ENCODE measurements around the gene TLDC2.
A peak's percentile ranks its signal among the peaks of the same experiment; 100 is the strongest.
"Not testable (repeated sequence)": the region's sequence is repeated elsewhere in the genome, so short reads cannot be mapped to it uniquely, and the experiment has no call there.

TLDC2 gene
- 0 to 0.20 reads per million in 2 donors for total RNA-seq

GRCh38 chr20:36875702-36876472, at the start of gene TLDC2:
Gene TLDC2 (plus strand): TSS chr20:36876138. CDS start chr20:36876175, 37 bp downstream.
- no peak for DNase-seq

GRCh38 chr20:36826554-36827244, 49.2 kb upstream of the TLDC2 start:
- DNase-seq = no peak

- DNase-seq = peak in 1 of 5 experiments; percentile 87
Measured at GRCh38 chr20:36827541-36828279, 48.2 kb upstream of the TLDC2 start.

GRCh38 chr20:36830791-36831691, 44.9 kb upstream of the TLDC2 start:
- DNase-seq = no peak

- no peak for DNase-seq
Measured at GRCh38 chr20:36832791-36833190, 43.1 kb upstream of the TLDC2 start.

DNA sequence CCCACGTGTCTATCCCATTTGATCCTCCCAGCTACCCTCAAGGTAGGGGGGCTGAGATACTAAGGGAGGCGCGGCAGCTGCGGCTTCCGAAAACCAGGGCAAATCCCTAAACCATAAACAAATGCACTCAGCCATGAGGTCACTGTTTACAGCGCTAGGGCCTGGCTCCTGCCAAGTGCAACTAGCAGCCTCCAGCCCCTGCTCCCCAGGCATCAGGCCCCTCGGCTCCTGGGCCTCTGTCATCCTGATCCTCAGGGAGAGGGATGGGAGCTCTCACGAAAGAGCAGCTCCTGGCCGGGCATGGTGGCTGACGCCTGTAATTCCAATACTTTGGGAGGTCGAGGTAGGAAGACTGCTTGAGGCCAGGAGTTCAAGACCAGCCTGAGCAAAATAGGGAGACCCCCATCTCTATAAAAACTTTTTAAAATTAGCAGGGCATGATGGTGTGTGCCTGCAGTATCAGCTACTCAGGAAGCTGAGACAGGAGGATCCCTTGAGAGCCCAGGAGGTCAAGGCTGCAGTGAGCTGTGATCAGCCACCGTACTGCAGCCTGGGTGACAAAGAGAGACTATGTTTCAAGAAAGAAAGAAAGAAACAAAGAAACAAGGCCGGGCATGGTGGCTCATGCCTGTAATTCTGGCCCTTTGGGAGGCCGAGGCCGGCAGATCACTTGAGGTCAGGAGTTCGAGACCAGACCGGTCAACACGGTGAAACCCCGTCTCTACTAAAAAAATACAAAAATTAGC, 42.5 kb upstream of the TLDC2 start:
- DNase-seq = no peak

DNA sequence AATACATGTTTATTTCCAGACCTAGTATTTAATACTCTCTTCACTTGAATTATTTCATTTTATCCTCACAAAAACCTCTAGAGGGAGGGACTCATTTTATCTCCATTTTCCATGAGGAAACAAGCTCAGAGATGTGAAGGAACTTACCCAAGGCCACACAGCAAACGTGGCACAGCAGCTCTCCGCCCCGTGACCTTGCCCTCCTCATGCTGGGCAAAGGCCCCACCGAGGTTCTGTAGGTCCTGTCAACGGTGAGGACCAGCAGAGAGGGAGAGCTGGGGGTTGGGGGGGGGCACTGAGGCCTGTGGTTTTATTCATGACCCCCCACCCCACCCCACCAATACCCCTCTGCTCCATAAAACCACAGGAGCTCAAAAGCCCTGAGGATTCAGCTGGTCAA, 40.9 kb upstream of the TLDC2 start:
- no peak for DNase-seq

DNA sequence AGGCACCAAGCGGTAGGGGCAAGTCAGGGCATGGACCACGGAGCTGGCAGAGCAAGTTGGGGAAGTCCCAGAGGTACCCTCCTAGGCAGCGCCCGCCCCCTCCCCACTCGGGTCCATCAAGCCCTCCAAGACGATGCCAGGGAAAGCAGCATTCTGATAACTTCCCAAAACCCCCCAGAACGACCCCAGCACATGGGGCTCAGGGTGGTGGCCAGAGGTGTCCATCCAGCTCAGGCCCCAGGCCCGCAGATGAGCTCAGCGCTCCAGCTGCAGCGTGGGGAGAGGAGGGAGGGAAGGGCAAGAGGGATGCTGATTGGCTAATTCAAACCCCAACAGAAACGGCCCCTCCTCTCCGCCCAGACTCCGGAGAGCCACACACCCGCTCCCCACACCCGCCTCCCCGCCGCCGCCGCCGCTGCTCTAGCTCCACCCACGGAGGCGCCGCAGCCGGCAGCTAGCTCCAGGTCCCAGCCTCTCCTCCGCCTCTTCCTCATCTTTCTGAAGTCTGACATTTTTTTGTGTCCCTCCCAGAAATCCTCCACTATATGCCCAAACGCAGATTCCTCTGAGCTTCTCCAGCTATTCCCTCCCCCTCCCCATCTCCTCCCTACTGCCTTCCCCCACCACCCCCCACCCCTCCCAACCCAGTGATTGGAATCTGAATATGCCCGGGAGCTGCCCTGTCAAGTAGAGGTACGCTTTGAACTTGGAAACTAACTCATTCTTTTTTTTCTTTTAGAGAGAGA, 40.3 kb upstream of the TLDC2 start:
- peak; percentile 43 to 96 (median 61) for DNase-seq

- peak in 3 of 5 experiments; percentile 15 to 70 (median 16) for DNase-seq
Measured at GRCh38 chr20:36836591-36837269, 39.2 kb upstream of the TLDC2 start.

DNA sequence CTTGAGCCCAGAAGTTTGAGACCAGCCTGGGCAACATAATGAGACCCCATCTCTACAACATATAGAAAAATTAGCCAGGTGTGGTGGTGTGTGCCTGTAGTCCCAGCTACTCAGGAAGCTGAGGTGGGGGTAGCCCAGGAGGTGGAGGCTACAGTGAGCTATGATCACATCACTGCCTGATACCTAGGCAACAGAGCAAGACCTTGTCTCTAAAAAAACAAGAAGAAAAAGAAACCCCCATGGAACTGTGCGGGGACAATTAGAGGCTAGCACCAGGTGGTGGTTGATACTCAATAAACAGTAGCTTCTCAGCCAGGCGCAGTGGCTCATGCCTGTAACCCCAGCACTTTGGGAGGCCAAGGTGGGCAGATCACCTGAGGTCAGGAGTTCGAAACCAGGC, 37.6 kb upstream of the TLDC2 start:
- not testable (repeated sequence) for DNase-seq

DNA sequence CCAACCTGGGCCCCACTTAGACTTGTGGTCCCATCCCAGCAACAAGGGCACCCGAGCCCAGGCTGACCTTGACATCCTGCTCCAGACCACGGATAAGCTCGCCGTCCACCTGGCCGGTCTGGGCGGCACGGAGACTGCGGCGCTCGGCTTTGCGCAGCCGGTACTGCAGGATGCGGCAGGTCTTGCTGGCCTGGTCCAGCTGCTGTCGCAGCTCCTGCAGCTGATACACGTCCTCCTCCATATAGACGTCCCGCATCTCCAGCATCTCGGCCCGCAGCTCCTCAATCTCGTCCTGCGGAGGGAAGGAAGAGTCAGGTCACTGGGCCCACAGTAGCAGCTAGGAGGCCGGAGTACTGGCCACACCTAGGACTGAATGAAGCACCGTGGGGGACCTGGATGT, 36.8 kb upstream of the TLDC2 start:
- no peak for DNase-seq

- not testable (repeated sequence) for DNase-seq
Measured at GRCh38 chr20:36841030-36841429, 34.9 kb upstream of the TLDC2 start.

DNA sequence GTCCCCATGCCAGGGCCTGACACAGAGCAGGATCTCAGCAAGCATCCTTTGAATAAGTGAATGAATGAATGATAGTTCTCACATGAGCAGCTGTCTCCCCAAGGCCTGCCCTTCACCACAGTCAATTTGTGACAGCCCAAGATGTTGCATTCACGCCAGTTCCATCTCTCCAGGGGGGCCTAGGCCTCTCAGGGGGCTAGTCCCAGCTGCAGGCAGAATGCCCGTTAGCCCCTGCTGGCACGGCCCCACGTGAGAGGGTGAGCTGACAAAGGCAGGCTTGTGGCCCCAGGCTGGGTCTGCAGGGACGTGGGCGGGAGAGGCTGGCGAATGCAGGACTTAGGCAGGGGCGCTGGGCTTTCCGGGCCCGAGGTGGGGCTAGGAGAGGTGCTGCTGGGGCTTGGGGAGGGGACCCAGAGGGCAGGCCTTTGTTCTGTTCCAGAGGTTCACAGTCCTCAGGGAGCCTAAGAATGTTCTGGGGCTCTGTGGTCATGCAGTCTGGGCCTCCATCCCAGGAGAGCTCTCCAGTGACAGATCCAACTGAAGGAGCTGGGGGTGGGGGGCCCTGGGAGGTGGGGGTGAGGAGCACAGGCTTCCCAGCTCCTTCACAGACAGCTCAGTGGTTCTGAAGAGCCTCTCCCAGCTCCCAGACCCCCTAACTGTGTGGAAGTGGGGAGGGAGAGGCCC, 30.5 kb upstream of the TLDC2 start:
- no peak for DNase-seq

DNA sequence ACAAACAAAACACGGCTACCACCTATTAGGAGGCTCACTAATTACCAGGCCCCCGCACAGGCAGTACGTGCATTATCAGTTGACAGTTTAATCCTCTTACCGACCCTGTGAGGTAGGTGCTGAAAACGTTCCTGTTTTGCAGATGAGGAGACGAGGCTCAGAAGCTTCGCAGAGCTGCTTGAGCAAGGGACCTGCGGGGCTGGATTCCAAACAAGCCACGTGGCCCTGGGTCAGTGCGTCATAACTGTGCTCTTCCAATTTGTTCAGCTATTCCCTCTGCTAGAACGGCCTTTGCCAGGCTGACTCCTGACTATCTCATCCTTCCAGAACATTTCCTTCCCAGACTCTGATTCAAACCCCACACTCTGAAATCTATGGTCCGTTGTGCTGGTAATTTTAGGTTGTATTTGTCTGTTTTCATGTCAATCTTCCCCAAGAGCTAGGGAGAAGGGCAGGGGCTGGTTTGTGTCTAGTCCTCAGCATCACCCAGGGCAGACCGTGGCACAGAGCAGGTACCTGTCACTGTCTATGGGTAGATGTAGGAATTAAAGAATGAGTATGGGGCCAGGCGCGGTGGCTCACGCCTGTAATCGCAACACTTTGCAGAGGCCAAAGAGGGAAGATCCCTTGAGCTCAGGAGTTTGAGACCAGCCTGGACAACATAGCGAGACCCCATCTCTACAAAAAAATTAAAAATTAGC, 28.8 kb upstream of the TLDC2 start:
- no peak for DNase-seq

GRCh38 chr20:36847710-36848040, 28.3 kb upstream of the TLDC2 start:
- no peak for DNase-seq

DNA sequence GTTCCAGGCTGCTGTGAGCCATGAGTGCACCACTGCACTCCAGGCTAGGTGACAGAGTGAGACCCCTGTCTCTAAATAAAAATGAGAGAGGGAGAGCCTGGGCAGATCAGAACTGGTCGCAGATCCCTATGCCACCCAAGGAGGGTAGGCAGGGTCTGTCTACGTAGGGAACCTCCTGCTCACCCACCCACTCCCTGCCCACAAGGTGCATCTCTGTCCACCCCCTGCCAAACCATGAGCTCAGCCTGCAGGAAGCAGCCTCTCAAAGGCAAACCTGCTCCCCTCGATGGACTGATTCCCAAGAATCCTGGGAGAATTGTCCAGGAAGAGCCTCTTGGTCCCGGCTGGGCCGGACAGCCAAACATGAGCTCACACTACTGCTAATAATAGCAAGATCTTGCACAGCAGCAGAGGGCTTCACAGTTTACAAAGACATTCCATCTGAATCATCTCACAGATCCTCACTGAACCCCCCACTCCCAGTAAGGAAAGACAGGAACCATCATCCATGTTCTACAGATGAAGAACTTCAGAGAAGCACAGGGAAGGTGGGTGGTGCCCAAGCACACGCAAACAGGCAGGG, 27.8 kb upstream of the TLDC2 start:
- no peak for DNase-seq

GRCh38 chr20:36848677-36849076, 27.3 kb upstream of the TLDC2 start:
- DNase-seq = no peak

DNA sequence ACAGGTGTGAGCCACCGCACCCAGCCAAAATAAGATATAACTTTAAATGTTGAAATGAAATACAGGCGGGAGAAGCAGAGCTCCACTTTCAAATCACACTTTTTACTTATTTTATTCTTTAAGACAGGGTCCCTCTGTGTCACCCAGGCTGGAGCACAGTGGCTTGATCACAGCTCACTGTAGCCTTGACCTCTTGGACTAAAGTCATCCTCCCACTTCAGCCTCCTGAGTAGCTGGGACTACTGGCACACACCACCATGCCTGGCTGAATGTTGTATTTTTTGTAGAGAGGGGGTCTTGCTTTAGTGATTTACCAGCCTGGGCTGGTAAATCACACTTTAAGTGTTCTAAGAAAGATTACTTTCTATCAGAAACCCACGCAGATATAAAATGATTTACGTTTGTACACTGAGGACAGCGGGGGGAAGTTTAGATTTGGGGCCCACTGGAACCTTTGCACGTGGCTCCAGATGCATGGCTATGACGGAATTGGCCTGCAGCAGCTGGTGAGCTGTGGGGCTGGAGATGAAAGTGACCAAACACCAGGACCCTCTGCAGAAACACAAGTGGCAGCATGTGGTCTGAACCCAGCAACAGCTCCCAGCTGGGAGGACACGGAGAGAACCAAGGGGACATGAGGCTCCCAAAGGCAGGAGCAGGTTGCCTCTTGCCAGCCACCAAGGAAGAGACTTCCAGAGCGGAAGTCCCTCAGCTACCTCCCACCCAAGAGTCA, 26.4 kb upstream of the TLDC2 start:
- no peak for DNase-seq
